GM21786 (cell line): Measurements from ENCODE around the gene GOLT1B.

Experiments
- ATAC-seq: cut with Tn5 transposase; IDR thresholded peaks from one replicate; pipeline ENCODE4 v1.9.1; 2021; ENCODE audit not compliant: unreplicated experiment

The GOLT1B gene

DNA sequence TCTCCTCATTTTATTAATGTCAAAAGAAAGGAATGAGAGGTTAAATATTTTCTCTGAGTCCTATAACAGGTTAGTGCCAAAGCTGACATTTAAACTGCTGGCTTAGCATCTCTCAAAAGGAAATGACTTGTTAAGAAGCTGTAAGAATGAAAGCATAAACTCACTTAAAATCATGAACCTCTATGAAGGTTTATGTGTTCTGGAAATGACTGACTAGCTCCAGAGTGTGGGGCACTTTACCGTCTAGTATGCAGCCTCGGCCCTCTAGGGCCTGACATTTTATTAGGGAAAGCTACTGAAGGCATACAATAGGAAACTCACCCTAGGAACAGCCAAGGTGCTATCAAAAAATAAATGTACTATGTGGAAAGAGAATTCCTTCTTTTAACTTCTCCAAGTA lies 59.6 kb downstream of the GOLT1B start:
- ATAC-seq: no peak

- no peak for ATAC-seq
Observed at GRCh38 chr12:21562859-21563258, 61.3 kb downstream of the GOLT1B start.

GRCh38 chr12:21566223-21566906 lies 64.8 kb downstream of the GOLT1B start:
- no peak for ATAC-seq

GRCh38 chr12:21566907-21567394 lies 65.4 kb downstream of the GOLT1B start:
- no peak for ATAC-seq
